NCI-H69 (cell line): ENCODE measurements around the gene MFSD1.

Source experiments
- DNase-seq: peaks from one replicate; lab custom pipeline; 2025; lab: John Stamatoyannopoulos, UW

The MFSD1 gene, protein sequence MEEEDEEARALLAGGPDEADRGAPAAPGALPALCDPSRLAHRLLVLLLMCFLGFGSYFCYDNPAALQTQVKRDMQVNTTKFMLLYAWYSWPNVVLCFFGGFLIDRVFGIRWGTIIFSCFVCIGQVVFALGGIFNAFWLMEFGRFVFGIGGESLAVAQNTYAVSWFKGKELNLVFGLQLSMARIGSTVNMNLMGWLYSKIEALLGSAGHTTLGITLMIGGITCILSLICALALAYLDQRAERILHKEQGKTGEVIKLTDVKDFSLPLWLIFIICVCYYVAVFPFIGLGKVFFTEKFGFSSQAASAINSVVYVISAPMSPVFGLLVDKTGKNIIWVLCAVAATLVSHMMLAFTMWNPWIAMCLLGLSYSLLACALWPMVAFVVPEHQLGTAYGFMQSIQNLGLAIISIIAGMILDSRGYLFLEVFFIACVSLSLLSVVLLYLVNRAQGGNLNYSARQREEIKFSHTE

DNA sequence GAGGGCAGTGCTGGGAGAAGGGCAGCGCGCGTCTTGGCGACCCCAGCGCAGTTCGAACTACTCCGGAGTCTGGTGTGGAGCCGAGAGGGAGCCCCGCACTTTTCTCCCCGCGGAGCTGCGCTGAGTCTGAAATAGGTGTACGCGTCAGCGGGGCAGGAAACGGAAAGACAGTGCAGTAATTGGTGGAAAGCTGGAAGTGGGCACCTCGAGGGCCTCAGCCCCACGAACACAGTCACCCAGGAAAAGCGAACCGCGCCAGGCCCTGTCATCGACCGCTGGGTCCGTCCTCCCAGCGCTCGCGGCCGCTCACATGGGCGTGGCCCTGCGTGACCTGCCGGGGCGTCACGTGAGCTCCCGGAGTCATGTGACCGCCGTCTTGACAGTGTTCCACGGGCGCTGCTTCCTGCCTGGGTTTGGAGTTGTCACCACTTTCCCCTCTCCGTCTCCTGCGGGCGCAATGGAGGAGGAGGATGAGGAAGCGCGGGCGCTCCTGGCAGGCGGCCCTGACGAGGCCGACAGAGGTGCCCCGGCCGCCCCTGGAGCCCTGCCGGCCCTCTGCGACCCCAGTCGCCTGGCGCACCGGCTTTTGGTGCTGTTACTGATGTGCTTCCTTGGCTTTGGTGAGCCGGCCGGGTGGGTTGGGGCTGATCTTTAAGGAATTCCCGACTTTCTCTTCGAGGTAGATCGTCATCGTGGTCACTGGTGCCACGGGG, at the start of gene MFSD1:
MFSD1 (plus strand) TSS at position 359 of the 713 bp plus-strand sequence; CDS start at position 458, 99 bp downstream.
- DNase-seq = peak; percentile 89

DNA sequence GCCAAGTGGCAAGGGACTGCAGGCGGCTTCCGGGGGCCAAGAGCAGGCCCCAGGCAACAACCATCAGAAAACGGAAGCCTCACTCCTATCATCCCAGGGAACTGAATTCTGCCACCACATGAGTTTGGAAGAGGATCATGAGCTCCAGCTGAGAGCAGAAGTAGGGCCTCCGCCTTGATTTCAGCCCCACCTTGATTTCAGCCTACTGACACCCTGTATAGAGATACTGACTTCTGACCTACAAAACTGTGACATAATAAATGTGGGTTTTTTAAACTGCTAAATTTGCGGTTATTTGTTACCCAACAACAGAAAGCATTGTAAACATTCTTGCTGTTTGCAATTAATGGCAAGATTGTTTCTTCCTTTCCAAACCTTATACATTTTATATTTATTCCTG, 48.0 kb upstream of the MFSD1 start:
- no peak for DNase-seq

DNA sequence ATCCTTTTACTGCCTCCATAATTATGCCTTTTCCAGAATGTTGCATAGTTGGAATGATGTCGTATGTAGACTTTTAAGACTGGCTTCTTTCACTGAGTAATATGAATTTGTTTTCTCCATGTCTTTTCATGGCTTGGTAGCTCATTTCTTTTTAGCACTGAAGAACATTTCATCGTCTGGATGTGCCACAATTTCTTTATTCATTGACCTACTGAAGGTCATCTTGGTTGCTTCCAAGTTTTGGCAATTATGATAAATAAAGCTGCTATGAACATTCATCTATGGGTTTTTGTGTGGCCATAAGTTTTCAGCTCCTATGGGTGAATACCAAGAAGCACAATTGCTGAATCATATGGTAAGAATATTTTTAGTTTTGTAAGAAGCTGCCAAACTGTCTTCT, 46.4 kb upstream of the MFSD1 start:
- DNase-seq = no peak

DNA sequence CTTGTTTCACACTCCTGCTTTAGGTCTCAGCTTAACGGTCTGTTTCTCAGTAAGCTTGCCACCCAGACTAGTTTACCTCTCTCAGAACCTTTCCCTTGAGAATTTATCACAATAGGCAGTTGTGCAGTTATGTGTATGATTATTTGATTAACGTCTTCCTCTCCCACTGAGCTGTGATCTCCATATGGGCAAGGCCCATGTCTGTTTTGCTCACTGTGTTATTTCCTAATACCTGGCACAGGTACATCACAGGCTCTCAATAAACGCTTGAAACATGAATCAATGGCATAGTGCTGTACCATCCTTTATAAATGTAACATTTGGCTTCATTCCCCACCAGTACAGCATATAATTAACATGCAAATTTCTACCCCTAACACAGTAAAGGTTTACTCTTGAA, 40.5 kb upstream of the MFSD1 start:
- peak; percentile 6 for DNase-seq

DNA sequence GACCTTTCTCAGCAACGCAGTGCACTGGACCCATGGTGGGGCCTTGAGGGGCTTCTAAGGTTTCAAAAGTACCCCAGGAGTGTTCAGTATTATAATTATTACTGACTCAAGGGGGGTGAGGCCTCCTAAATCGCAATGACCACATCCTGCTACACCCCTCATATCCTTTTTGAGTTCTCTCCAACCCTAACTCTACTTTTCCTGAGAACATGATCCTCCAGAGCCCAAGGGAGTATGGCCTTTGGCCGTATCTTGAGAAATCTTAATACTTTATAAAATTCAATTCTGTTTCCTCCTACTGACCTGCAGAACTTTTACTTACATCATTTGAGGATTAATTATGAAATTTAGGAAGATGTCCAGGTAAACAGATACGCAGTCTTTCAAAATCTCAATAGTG, 39.2 kb upstream of the MFSD1 start:
- DNase-seq = no peak

DNA sequence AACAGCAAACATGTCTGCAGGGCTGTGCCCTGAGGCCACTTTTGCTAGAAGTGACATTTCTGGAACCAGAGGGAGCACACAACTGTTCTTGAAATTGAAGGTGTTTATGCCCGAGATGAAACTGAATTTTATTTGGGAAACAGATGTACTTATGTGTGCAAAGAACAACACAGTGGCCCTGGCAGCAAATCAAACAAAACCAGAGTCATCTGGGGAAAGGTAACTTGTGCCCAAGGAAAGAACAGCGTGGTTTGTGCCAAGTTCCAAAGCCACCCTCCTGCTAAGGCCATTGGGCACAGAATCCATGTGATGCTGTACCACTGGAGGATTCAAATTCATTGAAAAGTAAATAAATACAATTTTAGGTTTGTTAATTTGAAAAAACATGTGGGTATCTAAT, 38.4 kb upstream of the MFSD1 start:
- DNase-seq = no peak

DNA sequence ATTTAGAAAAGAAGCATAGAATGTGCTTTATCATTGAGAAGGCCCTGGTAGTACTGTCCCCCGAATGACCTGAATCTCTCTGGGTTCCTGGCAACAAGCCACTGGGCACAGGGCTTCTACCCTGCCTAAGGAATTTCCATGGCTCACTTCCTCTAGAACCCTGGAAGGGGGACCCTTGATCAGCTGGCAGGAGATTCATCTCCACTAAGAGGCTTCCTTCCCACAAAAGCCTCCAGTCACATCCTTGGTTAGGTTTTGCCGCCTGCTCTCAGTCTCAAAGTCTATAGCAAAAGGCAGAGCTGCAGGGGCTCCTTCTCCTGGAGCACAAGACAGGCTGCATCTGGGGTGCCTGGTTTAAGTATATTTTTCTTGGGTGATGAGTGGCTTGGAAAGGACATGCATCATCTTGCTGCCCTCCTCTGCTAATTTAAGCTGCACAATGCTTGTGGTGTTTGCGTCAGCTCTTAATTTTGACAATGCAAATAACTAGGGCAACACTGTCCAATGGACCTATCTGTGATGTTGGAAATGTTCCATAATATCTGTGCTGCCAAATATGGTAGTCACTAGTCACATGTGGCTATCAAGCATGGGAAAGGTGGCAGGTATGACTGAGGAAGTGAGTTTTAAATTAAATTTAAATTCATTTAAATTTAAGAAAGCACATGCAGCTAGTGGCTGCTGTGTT, 36.2 kb upstream of the MFSD1 start:
- no peak for DNase-seq

DNA sequence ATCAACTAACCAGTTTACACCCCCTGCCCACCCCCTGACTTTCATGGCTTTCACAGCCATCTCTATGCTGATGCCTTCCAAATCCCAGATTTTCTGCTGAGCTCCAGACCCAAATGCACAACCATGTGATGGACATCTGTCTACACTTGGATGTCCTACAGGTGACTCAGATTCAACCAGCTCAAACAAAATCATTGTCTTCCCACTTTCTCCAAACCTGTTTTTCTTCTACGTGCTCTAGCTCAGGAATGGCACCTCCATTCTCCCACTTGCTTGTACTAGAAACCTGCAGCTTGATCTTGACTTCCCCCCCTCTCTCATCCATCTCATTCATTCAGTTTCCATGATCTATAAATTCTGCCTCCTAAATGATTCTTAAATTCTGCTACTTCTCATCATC, 35.5 kb upstream of the MFSD1 start:
- no peak for DNase-seq

DNA sequence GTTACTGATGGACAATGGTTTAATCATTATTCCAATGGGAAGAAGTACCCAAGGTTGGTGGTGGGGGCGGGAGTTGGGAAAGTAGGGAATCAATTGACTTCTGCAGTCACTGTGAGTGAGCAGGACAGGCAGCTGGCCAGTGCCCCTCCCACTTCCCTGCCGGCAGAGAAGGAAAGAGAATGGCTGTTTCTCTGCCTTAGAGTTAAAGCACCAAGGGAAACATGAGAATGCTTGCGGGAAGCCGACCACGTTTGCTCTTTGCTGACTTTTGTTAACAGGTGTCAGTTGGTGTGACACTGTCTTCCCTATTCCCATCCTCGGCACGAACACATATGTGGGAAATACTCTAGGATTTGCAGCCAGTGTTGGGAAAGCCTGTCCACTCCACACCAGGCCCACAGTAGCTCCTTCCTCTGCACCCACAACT, 33.5 kb upstream of the MFSD1 start:
- peak; percentile 7 for DNase-seq

DNA sequence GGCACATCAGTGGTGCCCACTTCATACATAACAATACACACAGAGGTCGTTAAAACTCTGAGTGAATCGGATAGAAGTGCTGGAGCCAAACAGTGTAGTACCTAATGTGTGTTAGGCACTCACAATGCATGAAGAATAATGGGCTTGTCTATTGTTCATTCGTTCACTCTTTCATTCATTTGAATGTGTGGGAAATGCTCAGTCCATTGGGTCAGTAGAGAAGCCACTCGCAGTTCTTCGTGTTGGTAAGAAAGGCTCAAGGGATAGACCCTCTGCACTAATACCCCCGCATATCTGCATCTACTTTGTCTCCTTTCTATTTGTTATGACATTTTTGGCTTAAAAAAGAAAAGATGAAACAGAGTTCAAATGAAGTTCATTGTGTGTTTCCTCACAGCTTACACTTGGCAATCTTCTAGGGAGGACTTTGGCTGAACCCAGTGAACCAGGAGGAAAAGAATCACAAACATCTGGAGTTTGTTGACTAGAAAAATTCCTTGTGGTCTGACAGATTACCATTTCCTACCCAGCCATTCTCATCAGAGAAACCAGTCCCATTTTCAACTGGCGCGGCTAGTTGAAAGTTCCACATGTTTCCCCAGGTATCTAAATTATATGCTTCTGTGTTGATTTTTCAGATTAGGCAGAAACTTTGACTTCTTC, 32.8 kb upstream of the MFSD1 start:
- no peak for DNase-seq

DNA sequence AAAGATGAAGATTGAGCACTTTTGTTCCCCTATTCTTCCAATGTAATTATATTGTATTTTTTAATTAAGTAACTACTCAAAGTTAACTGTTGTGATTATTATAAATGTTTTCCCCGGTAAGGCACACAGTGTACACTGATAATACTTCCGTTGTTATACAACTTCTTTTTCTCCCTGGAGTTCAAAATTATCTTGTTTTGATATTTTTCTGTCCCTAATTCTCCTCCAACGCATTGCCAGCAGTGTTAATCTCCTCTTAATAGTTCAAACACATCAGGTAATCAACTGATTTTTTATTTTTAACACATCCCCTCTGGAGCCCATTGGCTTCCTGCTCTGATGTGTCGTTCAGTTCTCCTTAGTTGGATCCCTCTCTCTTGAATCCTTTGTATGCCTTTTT, 32.3 kb upstream of the MFSD1 start:
- DNase-seq = no peak

DNA sequence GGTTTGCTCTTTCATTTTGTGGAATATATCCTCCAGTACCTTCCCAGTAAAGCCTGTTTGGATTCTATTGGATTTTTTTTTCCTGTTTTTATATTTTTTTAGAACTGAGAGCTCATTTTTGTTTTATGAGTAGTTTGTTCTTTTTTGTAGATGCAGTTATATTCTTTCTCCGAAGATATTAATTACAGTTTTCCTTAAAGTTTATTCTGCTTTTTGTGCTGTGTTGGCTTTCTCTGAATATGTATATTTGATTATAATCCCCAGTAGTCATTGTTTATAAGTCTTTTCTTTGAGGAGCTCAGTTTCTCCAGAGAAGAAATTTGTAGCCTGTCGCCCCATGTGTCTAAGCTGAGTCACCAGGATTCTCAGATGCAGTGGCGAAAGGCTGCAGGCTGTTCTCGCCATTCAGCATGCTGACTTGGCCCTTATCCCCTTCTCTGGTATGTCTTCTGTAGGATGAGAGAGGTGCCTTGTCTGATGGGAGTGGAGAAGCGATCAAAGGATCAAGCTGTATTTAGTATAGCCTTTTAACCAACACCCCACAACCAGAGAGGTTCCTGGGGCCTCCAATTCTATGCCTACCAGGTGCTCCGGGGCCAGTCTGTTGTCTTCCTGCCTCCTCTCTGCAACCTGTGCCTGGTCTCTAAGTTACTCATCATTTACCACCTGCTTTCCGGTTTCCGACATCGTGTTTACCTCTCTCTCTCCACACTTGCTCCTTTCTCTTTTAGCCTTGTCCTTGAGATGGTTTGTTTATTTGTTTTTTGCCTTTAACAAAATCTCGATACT, 31.7 kb upstream of the MFSD1 start:
- DNase-seq = no peak

DNA sequence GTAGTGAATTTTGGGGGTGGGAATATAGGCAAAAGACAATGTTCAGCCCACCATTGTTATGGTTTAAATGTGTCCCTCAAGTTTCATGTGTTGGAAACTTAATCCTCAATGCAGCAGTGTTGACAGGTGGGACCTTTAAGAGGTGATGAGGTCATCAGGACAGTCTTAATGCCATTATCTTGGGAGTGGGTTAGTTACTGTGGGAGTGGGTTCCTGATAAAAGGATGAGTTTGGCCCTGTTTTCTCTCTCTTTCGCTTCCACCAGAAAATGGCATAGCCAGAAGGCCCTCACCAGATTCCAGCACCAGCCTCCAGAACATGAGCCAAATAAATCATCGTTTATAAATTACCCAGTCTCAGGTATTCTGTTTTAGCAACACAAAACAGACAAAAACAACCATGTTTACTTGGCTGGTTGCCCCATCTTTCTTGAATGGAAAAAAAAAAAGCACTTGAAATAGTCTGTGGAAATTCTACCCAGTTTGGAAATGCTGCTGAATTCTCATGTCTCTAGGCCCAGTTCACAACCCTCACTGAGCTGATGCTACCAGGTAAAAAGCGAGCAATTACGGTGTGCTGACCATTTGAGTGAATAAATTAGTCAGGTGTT, 31.0 kb upstream of the MFSD1 start:
- no peak for DNase-seq

DNA sequence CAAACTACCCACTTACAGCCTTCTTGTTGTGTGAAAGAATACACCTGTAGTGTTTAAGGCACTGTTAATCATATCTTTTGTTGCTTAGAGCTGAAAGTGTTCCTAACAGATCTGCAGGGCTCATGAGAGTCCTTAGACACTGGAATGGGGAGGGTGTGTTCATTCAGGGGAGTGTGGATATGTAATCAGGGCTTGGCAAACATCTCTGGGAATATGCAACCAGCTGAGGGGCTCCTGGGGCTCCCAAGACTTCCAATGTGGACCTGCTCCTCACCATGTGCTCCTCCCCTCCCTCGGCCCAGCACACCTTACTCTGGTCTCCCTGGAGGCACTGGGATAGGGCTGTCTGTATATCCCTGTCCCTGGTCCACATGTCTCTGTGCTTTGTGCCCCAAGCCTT, 30.3 kb upstream of the MFSD1 start:
- no peak for DNase-seq

DNA sequence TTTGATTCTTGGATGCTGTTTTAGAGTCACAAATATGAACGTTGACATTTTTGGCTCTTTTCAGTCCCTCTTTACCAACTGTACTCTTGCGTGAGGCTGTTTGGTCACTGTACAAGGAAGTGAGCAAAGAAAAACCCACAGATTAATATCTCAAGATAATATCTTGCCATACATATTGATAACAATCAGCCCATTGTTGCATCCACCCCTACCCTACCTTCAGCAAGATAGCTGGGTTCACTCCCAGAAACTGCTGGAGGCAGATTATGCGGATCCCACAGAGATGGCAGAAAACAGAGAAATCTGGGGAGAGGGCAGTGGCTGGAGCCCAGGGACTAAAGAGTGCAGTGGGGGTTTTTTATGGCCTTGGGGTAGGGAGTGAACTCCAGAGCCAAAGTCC, 29.9 kb upstream of the MFSD1 start:
- no peak for DNase-seq

DNA sequence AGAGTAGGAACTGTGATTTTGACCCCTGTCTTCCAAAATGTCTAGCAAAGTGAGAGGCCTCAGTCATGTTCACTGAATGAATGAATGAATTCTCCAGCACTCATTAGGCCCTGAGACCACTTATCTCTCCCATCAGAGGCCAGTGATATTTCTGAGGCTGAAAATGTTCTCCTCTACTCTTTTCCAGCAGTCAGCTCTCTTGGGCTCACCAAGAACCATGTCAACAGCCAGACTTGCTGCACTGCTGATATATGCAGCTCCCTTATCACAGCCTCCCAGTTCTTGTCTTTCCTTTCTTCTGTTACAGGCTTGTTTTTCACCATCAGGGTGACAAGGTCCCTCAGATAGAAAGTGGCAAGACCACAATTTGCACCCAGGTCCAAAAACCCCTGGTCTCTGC, 28.7 kb upstream of the MFSD1 start:
- DNase-seq = no peak

DNA sequence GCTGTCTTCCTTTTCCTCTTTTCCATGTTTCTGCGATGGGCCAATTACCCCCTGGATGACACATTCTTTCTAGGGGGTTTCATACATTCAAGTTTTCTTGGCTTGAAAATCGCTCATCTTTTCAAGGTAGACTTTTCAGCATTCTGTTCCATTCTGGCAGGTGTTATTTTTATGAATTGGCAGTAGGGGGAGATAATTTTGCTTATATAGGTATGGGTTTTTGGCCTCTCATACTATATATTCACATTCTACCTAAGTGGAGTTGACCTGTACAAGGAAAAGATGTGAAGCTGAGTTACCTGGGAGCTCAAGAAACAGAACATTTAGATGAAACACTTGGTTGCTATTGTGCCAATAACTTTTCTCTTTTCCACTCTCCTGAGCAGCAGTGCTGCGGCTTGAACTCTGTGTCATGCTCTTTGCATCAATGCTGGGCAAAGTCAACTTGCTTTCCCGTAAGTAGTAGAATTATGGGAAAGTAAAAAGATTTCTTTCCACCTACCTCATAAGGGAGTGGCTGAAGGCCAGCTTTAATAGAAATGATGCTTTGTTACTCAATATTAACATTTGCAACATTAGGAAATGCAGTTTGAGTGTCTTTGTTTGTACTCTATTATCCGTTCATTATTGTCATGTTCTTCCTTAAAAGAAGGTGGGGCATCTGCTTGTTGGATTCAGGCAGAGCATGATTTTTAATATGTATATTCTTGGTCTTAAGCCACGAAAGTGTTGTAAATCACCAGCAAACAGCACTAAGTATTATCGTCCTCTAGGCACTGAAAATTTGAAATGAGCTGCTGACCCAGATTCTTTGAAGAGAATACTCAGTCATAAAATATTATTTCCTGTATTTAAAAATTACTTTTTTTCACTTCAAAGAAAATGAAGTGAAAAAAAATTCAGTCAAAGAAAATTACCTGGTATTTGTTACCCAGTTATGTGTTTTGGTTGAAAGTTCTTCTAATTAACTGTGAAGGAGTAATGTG, 27.7 kb upstream of the MFSD1 start:
- DNase-seq = no peak

DNA sequence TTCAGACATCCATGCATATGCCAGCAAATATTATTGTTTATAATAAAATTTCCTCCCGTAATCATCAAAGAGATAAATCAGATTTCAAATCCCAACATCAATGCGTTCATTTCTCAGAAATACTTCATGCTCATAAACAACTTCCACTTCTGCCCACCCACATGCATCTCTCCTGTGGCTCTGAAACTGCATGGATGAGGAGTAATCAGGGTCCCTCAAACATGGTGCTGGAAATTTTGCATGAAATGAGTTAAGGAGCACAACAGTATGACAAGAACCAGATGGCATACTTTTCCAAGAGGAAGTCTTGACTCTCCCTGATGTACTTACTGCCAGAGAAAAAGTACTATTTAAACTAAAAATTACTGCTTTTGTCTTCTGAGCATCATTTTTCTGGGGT, 26.9 kb upstream of the MFSD1 start:
- no peak for DNase-seq
